GM18873 (cell line): ENCODE measurements around the gene PIAS1.
"Not testable (repeated sequence)": the region's sequence is repeated elsewhere in the genome, so short reads cannot be mapped to it uniquely, and the experiment has no call there.

Experiments used
- ATAC-seq: cut with Tn5 transposase; IDR thresholded peaks from one replicate; pipeline ENCODE4 v1.9.1; 2021; ENCODE audit warnings: mild to moderate bottlenecking, moderate library complexity, moderate number of reproducible peaks; ENCODE audit not compliant: unreplicated experiment, low FRiP score

Gene PIAS1

GRCh38 chr15:68053701-68054627 lies at the start of gene PIAS1:
PIAS1 (plus strand) TSS chr15:68054315; CDS start chr15:68054327, 12 bp downstream.
- ATAC-seq: peak; percentile 70

GRCh38 chr15:68007642-68008041 lies 46.5 kb upstream of the PIAS1 start:
- ATAC-seq: not testable (repeated sequence)

GRCh38 chr15:68010361-68011153 lies 43.6 kb upstream of the PIAS1 start:
- ATAC-seq: no peak

GRCh38 chr15:68012911-68013310 lies 41.2 kb upstream of the PIAS1 start:
- no peak for ATAC-seq

GRCh38 chr15:68014219-68014618 lies 39.9 kb upstream of the PIAS1 start:
- ATAC-seq: no peak

- no peak for ATAC-seq
Measured at GRCh38 chr15:68015244-68015643, 38.9 kb upstream of the PIAS1 start.

- no peak for ATAC-seq
Measured at GRCh38 chr15:68017201-68017600, 36.9 kb upstream of the PIAS1 start.

- no peak for ATAC-seq
Measured at GRCh38 chr15:68018797-68019444, 35.2 kb upstream of the PIAS1 start.

GRCh38 chr15:68019814-68020525 lies 34.1 kb upstream of the PIAS1 start:
- ATAC-seq: no peak

GRCh38 chr15:68020685-68021084 lies 33.4 kb upstream of the PIAS1 start:
- ATAC-seq: no peak

- ATAC-seq: no peak
Measured at GRCh38 chr15:68022061-68022460, 32.1 kb upstream of the PIAS1 start.

- ATAC-seq: no peak
Measured at GRCh38 chr15:68023307-68024101, 30.6 kb upstream of the PIAS1 start.

GRCh38 chr15:68025835-68026424 lies 28.2 kb upstream of the PIAS1 start:
- no peak for ATAC-seq

- no peak for ATAC-seq
Measured at GRCh38 chr15:68027388-68027787, 26.7 kb upstream of the PIAS1 start.

GRCh38 chr15:68028137-68028887 lies 25.8 kb upstream of the PIAS1 start:
- no peak for ATAC-seq

- ATAC-seq: no peak
Measured at GRCh38 chr15:68028888-68029207, 25.3 kb upstream of the PIAS1 start.

- ATAC-seq: no peak
Measured at GRCh38 chr15:68029959-68030358, 24.2 kb upstream of the PIAS1 start.

- no peak for ATAC-seq
Measured at GRCh38 chr15:68031404-68031803, 22.7 kb upstream of the PIAS1 start.

- no peak for ATAC-seq
Measured at GRCh38 chr15:68032672-68033071, 21.4 kb upstream of the PIAS1 start.
